ENCODE results near the gene FAHD2A.

GRCh38 chr2:95399061-95399460 lies 3.4 kb upstream of the FAHD2A start:
- TF ChIP-seq POLR2AphosphoS5 (IDR thresholded peaks at IDR 0.05; ENCODE audit: insufficient read depth in 1 of 2, low read depth in 1 of 2) (no peak), POLR2A (IDR thresholded peaks at IDR 0.05) (no peak)

Measured in vagina (tissue), 2 donors.